Effector memory CD8-positive, alpha-beta T cell (primary cell): ENCODE results near the gene CCL1.

Experiments
- ATAC-seq: fragments of 150-1000 bp; cut with Tn5 transposase; replicated peaks from 2 replicates; pipeline ENCODE4 v1.10.0; 2021; ENCODE audit warnings: mild to moderate bottlenecking, moderate library complexity
- DNase-seq, 3 experiments: peaks; one replicate each; pipeline ENCODE4 v3.0.0; 2021
- H3K27ac Mint-ChIP-seq, 2 donors: one replicate each; pipeline ENCODE4 v1.8.0; 2022; ENCODE audit warnings: mild to moderate bottlenecking in 2 of 2, mixed read lengths in 2 of 2, moderate library complexity in 2 of 2
- H3K27me3 Mint-ChIP-seq, 2 donors: one replicate each; pipeline ENCODE4 v1.8.0; 2022; ENCODE audit warnings: mixed read lengths in 2 of 2
- H3K36me3 Mint-ChIP-seq: one replicate; pipeline ENCODE4 v1.8.0; 2022; ENCODE audit warnings: mild to moderate bottlenecking, moderate library complexity, mixed read lengths; ENCODE audit not compliant: insufficient read depth
- H3K4me1 Mint-ChIP-seq, 2 donors: one replicate each; pipeline ENCODE4 v1.8.0; 2022; ENCODE audit warnings: low read depth in 2 of 2, mixed read lengths in 2 of 2
- H3K4me3 Mint-ChIP-seq, 2 donors: one replicate each; pipeline ENCODE4 v1.8.0; 2022; ENCODE audit warnings: mild to moderate bottlenecking in 2 of 2, mixed read lengths in 2 of 2, moderate library complexity in 2 of 2
- H3K9me3 Mint-ChIP-seq, 2 donors: one replicate each; pipeline ENCODE4 v1.8.0; 2022; ENCODE audit warnings: mixed read lengths in 2 of 2

Gene CCL1

DNA sequence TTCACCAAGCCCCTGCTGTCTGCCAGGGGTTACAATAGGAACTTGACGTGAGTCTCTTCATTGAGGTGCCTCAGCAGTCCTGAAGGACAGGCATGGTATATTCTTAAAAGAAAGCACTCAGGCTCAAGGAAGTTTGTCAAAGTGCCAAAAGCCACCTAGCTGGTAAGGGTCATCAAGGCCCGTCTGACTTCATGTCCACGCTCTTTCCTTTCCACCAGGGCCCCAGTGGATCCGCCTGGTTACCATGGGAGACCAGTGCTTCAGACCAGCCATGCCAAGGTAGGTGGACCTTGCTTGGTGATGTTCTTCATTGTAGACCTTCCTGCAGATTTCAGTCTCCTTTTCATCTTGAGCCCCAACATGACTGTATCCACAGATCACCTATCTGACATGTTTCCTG, 27.6 kb upstream of the CCL1 start:
- Mint-ChIP-seq H3K36me3 (no peaks in the 10 kb centered on the region), H3K27ac (no peak overlapping the region), H3K27me3 (peaks cover 32 to 47% of the 10 kb centered on the region in 2 donors), H3K4me1 (peaks cover 3 to 4% of the 10 kb centered on the region in 2 donors), H3K4me3 (no peak overlapping the region), H3K9me3 (no peaks in the 10 kb centered on the region)
- DNase-seq (no peak), ATAC-seq (no peak)

DNA sequence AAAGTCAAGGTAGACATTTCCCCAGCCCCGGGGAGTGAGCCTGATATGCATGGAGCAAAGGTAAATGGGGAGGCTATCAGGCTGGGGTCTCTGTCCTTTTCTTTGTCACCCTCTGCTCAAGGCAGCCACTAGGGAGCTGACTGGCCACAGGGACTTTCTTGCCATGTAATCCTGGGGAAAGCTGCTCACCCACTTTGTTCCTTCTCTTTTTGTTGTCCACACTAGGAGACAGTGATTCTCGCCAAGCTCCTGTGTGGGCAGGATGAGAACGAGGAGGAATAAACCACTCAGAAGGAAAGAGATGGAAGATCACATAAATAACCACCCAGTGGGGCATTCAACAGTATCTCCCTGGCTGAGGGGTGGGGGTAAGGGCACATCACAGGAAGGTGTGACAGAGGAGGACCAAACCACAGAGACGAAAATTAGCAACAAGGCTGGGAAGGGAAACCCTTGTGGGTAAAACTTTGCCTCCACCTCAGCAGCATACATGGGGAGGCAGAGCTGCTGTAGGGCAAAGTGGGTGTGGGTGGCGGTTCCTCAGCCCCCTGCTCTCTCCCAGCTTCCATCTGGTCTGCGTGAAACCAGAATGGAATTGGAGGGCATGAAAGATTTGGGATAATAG, 26.2 kb upstream of the CCL1 start:
- no peaks in the 10 kb centered on the region for H3K9me3 Mint-ChIP-seq
- DNase-seq (no peak), ATAC-seq (no peak)
- H3K4me1 Mint-ChIP-seq: peaks cover 3 to 4% of the 10 kb centered on the region in 2 donors
- H3K27ac Mint-ChIP-seq: no peak overlapping the region
- peaks cover 30 to 52% of the 10 kb centered on the region in 2 donors for H3K27me3 Mint-ChIP-seq
- no peak overlapping the region for H3K4me3 Mint-ChIP-seq
- H3K36me3 Mint-ChIP-seq: no peaks in the 10 kb centered on the region

DNA sequence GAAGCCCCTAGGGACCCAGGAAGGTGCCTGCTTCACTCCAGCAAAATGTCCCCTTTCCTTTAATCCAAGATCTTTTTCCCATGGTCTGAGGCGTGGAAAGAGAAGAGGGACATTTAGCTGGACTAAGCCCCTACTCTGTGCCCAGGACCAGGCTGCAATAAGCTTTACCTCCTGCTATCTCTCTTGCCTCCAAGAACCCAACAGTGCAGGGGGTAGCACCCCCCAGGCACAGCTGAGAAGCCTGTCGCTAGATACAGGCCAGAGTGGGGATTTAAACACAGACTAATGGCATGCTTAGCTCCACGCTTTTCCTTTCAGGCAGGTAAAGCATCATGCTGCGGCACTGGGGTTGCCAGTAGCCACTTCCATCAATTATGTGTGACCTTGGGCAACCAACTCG, 24.5 kb upstream of the CCL1 start:
- Mint-ChIP-seq H3K4me3 (no peak overlapping the region), H3K36me3 (no peaks in the 10 kb centered on the region), H3K27ac (no peak overlapping the region), H3K4me1 (peaks cover 4 to 5% of the 10 kb centered on the region in 2 donors), H3K27me3 (peaks cover 24 to 43% of the 10 kb centered on the region in 2 donors), H3K9me3 (no peaks in the 10 kb centered on the region)
- no peak for ATAC-seq
- no peak for DNase-seq

DNA sequence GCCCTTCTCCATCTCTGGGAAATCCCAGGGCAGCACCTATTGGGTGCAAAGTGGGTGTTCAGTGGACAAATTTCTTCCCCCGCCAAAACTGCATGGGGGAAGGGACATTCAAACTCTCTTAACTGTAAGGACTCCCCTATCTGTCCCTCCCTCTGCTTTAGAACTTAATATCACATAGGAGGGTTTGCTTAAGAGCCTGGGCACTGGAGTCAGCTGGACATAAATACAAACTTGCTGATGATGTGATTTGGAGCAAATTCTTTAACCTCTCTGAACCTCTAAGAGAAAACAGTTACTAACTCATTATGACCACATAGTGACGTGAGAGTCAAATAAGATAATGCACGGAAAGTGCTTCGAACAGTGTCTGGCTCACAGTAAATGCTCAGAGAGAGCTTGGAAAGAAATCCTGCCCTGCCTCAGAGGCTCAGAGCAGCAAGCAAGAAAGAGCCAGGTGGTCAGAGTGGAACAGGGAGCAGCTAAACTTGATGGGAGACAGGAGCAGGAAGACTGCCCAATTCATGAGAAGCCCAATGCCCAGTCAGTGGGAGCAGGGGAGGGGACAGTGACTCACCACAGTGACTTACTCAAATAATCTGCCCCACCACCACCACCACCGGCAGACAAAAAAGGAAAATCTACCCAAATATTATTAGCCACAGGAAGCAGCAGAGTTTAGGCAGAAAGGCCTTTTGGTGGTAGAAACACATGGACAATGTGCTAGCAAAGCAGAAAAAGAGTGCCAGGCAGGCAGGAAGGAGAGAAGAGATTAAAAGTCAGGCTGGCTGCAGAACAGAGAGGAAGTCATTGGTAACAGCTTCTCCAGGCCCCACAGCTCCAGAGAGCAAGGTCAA, 23.9 kb upstream of the CCL1 start:
- DNase-seq (no peak), ATAC-seq (no peak)
- Mint-ChIP-seq H3K4me3 (no peak overlapping the region), H3K9me3 (no peaks in the 10 kb centered on the region), H3K4me1 (peaks cover 4 to 5% of the 10 kb centered on the region in 2 donors), H3K36me3 (no peaks in the 10 kb centered on the region), H3K27ac (no peak overlapping the region), H3K27me3 (peaks cover 30 to 50% of the 10 kb centered on the region in 2 donors)

DNA sequence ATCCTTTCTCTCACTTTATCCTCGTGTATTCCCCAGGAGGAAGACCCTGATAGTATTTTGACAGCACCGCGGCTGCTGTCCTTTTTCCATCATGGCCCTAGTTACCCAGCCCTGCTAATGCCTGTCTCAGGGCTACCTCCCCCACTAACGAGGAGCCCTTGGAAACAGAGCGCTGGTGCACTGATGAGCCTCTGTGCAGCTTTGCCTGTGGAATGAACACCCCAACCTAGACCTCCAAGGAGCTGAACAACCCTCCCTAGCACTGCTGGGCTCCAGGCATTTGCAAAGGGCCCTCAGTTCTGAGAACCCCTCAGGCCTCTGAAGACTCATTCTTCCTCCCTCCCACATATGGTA, 23.3 kb upstream of the CCL1 start:
- Mint-ChIP-seq H3K9me3 (no peaks in the 10 kb centered on the region), H3K4me3 (no peak overlapping the region), H3K27ac (no peak overlapping the region), H3K36me3 (no peaks in the 10 kb centered on the region), H3K27me3 (peaks cover 35 to 56% of the 10 kb centered on the region in 2 donors), H3K4me1 (peaks cover 4 to 5% of the 10 kb centered on the region in 2 donors)
- DNase-seq (no peak), ATAC-seq (no peak)

DNA sequence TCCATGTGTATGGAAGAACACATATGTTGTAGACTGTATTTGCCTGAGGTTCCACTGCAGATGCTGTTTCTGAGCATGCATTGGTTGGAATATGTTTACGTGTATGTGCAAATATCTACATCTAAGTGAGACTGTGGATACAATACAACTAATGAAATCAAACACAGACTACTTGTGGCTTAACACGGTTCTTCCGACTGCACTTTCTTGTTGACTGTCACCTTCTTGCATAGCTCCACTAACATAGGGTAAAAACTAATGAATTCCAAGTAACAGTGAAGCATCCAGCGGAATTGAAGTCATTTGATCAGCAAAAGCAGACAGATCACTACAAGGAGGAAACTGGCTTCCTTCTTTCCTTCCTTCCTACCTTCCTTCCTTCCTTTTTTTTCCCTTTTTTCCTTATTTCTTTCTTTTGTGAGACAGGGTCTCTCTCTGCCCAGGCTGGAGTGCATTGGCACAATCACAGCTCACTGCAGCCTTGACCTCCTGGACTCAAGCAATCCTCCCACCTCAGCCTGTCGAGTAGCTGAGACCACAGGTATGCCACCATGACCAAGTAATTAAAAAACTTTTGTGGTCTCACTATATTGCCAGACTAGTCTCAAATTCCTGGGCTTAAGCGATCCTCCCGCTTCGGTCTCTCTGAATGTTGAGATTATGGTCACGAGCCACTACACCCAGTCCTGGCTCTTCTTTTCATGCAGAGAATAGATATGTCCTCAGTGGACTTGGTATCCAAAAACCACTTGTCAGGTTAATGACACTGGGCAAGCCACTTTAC, 22.0 kb upstream of the CCL1 start:
- peaks cover 43 to 69% of the 10 kb centered on the region in 2 donors for H3K27me3 Mint-ChIP-seq
- H3K36me3 Mint-ChIP-seq: no peaks in the 10 kb centered on the region
- no peaks in the 10 kb centered on the region for H3K9me3 Mint-ChIP-seq
- H3K4me1 Mint-ChIP-seq: peaks cover 4 to 5% of the 10 kb centered on the region in 2 donors
- DNase-seq (no peak), ATAC-seq (no peak)
- no peak overlapping the region for H3K4me3 Mint-ChIP-seq
- no peak overlapping the region for H3K27ac Mint-ChIP-seq

DNA sequence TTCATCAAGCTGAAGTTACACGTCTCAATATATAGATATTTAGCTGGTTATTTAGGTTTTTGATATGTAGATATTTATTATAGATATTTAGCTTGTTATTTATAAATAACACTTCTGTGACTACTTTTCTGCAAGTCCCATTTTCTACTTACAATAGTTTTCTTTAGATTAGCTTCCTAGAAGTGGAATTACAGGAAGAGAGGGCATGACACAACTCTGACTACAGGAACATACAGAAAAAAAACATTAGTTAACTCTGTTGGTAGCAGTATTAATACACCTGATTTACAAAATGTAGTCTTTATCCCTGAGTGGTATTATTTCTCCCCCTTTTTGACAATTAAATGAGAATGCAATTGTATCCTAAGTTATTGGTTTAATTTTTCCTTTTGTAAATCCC, 21.2 kb upstream of the CCL1 start:
- H3K4me1 Mint-ChIP-seq: peaks cover 2 to 3% of the 10 kb centered on the region in 2 donors
- H3K9me3 Mint-ChIP-seq: no peaks in the 10 kb centered on the region
- DNase-seq: no peak

DNA sequence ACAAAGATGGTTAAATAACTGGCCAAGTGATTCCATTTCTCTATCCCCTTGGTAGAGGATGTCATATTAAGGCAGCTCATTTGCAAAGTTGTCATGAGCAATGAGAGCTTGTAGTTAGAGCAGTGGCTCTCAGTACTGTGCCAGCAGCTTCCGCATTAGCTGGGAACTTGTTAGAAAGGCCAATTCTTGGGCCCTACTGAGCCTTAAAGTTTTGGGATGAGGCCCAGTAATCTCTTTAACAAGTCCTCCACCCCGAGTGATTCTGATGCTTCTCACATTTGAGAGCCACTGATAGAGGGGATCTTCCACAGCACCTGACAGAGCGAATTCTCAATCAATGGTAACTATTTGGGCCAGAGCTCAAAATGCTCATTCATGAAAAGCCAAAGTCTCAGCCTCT, 20.2 kb upstream of the CCL1 start:
- Mint-ChIP-seq H3K4me1 (peaks cover 2 to 4% of the 10 kb centered on the region in 2 donors), H3K9me3 (no peaks in the 10 kb centered on the region), H3K36me3 (no peaks in the 10 kb centered on the region), H3K27ac (no peak overlapping the region), H3K27me3 (peaks cover 52 to 64% of the 10 kb centered on the region in 2 donors), H3K4me3 (no peak overlapping the region)
- ATAC-seq (no peak), DNase-seq (no peak)

More for the DNA sequence above, 21.2 kb upstream of the CCL1 start:
- no peak for ATAC-seq
- Mint-ChIP-seq H3K27me3 (peaks cover 50 to 72% of the 10 kb centered on the region in 2 donors), H3K4me3 (no peak overlapping the region), H3K36me3 (no peaks in the 10 kb centered on the region), H3K27ac (no peak overlapping the region)

DNA sequence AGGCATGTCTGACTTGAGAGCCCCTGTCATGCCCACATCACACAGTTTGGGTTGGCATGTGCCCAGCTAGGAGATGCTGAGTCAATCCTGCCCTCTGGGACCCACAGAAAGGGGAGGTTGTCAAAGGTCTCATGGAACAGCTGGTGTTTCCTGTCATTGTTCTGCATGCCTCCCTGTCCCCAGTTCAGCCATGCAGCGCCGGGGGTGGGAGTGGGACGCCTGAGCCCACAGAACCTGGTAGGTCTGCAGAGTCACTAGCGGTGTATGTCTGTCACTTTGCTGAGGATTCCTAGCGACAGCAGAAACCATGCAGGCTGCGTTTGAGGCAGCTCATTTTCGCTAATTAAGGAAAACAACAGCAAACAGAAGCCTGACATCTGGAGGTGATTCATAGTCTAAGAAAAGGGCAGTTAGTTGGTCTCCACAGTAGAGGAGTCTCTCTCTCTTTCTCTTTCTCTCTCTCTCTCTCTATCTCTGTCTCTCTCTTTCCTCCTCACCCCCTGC, 19.6 kb upstream of the CCL1 start:
- no peaks in the 10 kb centered on the region for H3K9me3 Mint-ChIP-seq
- peaks cover 2 to 4% of the 10 kb centered on the region in 2 donors for H3K4me1 Mint-ChIP-seq
- DNase-seq (no peak), ATAC-seq (no peak)
- no peaks in the 10 kb centered on the region for H3K36me3 Mint-ChIP-seq
- H3K27ac Mint-ChIP-seq: no peak overlapping the region
- peaks cover 52 to 64% of the 10 kb centered on the region in 2 donors for H3K27me3 Mint-ChIP-seq
- no peak overlapping the region for H3K4me3 Mint-ChIP-seq

DNA sequence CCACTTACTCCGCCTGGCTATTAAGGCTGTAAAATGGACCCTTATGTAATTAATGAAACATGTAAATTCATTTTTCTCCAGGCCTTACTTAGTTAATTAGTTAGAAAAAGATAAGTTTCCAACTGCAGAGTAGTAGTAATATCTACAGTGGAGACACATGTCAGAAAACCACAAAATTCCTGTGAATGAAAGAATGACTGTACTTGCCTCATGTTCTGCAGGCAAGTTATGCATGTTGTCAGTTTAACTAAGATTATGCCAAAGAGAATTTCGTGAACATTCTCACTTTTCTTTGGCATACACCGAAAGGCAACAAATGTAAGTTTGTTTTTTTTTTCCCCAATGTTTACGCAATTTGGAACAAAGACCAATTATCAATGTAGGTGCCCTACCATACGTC, 16.8 kb upstream of the CCL1 start:
- H3K4me1 Mint-ChIP-seq: peaks cover 2 to 4% of the 10 kb centered on the region in 2 donors
- peaks cover 2% of the 10 kb centered on the region for H3K36me3 Mint-ChIP-seq
- H3K27me3 Mint-ChIP-seq: peaks cover 38 to 51% of the 10 kb centered on the region in 2 donors
- H3K9me3 Mint-ChIP-seq: no peaks in the 10 kb centered on the region
- ATAC-seq: no peak
- no peak overlapping the region for H3K4me3 Mint-ChIP-seq
- no peak for DNase-seq
- no peak overlapping the region for H3K27ac Mint-ChIP-seq

DNA sequence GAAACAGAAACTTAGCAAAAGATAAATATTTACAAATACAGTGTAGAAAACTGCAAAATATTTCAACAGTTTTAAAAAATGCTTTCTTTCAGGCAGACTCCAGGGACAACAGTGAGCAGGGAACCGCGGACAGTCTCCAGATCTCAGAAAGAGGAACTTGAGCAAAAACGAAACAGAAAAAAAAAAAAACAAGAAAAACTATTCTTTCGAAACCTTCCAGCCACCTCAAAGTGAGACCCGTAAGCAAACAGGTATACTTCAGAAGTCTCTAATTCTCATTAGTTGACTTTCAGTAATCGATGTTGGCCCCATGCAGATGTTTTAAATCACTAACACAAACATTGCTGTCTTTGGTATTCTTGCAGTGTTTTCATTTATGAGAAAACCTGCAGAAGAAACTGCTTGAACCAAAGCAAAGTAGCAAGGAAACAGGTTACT, 15.7 kb upstream of the CCL1 start:
- H3K27me3 Mint-ChIP-seq: peaks cover 38 to 50% of the 10 kb centered on the region in 2 donors
- DNase-seq: no peak
- peaks cover 2% of the 10 kb centered on the region for H3K36me3 Mint-ChIP-seq
- peak overlapping the region; percentile 49 to 56 for H3K4me3 Mint-ChIP-seq
- ATAC-seq: peak; percentile 29
- H3K4me1 Mint-ChIP-seq: peaks cover 2 to 4% of the 10 kb centered on the region in 2 donors
- no peaks in the 10 kb centered on the region for H3K9me3 Mint-ChIP-seq
- no peak overlapping the region for H3K27ac Mint-ChIP-seq

DNA sequence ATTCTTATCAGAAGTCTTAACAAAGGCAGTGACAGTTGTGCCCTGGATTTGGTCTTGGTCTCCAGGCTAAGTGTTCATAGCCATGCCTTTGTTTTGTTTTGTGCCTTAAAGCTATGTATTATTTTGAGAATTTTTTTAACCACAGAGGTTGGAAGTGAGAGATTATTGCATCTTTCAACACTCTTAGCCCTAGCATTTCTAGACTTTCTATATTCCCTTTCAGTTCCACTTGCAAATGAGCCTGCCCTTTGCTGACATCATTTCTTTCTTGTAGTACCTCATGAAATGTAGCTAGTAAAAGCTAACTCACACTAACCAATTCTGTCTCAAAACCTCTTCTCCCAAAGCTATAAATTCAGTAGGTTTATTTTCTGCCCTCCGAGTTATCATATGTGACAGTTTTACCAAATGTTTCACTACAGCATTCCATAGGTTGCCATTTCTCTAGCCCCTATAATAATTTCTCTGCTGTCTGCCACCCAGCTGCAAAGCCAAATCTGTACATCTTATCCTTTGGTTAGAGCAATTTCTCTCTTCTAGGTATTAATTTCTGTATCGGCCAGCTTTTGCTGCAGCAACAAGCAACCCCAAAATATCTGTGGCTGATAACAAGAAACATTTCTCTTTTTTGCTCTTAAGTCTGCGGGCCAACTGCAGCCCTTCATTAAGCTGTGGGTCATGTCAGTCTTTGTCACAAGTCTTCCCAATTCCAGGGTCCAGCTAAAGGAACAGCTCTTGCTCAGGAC, 14.2 kb upstream of the CCL1 start:
- DNase-seq (no peak), ATAC-seq (no peak)
- Mint-ChIP-seq H3K36me3 (peaks cover 2% of the 10 kb centered on the region), H3K4me3 (no peak overlapping the region), H3K27me3 (peaks cover 35 to 52% of the 10 kb centered on the region in 2 donors), H3K9me3 (no peaks in the 10 kb centered on the region), H3K27ac (no peak overlapping the region), H3K4me1 (peaks cover 0 to 4% of the 10 kb centered on the region in 2 donors)
